Measurements from ENCODE around the gene CMBL. TPM values are rescaled to one million over a fixed set of nuclear protein-coding genes. Genes with fewer than 3 reads are reported as not detected.

The CMBL gene
- total and polyA plus RNA-seq, 3 donors from 2014 or later, result 4.3 to 16.1 (median 7.2) TPM

- intact Hi-C loops (cut with DNase I; ENCODE audit: low total_unique reads), result no loop called here
- 68 to 77% methylated on average over 4 of the region's 4 CpGs for WGBS, 2 donors
- H3K4me3 ChIP-seq, result no peak overlapping the region
These were observed 41.6 kb downstream of the CMBL start for GRCh38 chr5:10266137-10266536.

GRCh38 chr5:10265245-10266109, 42.2 kb downstream of the CMBL start:
- H3K27me3 ChIP-seq, result no peaks in the 10 kb centered on the region
- intact Hi-C loops (cut with DNase I; ENCODE audit: low total_unique reads), result no loop called here
- 57 to 63% methylated on average over 6 of the region's 6 CpGs for WGBS, 2 donors
- H3K36me3 ChIP-seq (ENCODE audit: low read depth, missing control alignments), result no peaks in the 10 kb centered on the region
- TF ChIP-seq CTCF (IDR thresholded peaks at IDR 0.05) (no peak), POLR2A (IDR thresholded peaks at IDR 0.05) (no peak)
- no peak overlapping the region for H3K4me3 ChIP-seq
- no peaks in the 10 kb centered on the region for H3K4me1 ChIP-seq
- DNase-seq, result peak; percentile 15
- H3K27ac ChIP-seq, result no peak overlapping the region
- no peaks in the 10 kb centered on the region for H3K9me3 ChIP-seq

More at GRCh38 chr5:10266137-10266536, 41.6 kb downstream of the CMBL start:
- H3K9me3 ChIP-seq, result no peaks in the 10 kb centered on the region
- H3K36me3 ChIP-seq (ENCODE audit: low read depth, missing control alignments), result no peaks in the 10 kb centered on the region
- no peaks in the 10 kb centered on the region for H3K4me1 ChIP-seq
- no peak overlapping the region for H3K27ac ChIP-seq
- H3K27me3 ChIP-seq, result no peaks in the 10 kb centered on the region
- TF ChIP-seq CTCF (IDR thresholded peaks at IDR 0.05) (no peak), POLR2A (IDR thresholded peaks at IDR 0.05) (no peak)
- no peak for DNase-seq

- intact Hi-C loops (cut with DNase I; ENCODE audit: low total_unique reads), result no loop called here
- WGBS, 2 donors, result 51 to 58% methylated on average over 3 of the region's 3 CpGs
- no peak for TF ChIP-seq CTCF (IDR thresholded peaks at IDR 0.05)
- no peak for TF ChIP-seq POLR2A (IDR thresholded peaks at IDR 0.05)
- Histone ChIP-seq H3K36me3 (ENCODE audit: low read depth, missing control alignments) (no peaks in the 10 kb centered on the region), H3K4me1 (no peaks in the 10 kb centered on the region), H3K27ac (no peak overlapping the region), H3K27me3 (no peaks in the 10 kb centered on the region), H3K9me3 (no peaks in the 10 kb centered on the region), H3K4me3 (no peak overlapping the region)
- no peak for DNase-seq
These were observed 43.1 kb downstream of the CMBL start for GRCh38 chr5:10264604-10265003.

GRCh38 chr5:10262995-10263394, 44.7 kb downstream of the CMBL start:
- Histone ChIP-seq H3K27ac (no peak overlapping the region), H3K4me3 (no peak overlapping the region), H3K9me3 (no peaks in the 10 kb centered on the region), H3K27me3 (no peaks in the 10 kb centered on the region), H3K4me1 (no peaks in the 10 kb centered on the region), H3K36me3 (ENCODE audit: low read depth, missing control alignments) (no peaks in the 10 kb centered on the region)
- WGBS, 2 donors, result 94 to 97% methylated on average over 11 of the region's 11 CpGs
- TF ChIP-seq POLR2A (IDR thresholded peaks at IDR 0.05) (no peak), CTCF (IDR thresholded peaks at IDR 0.05) (no peak)
- peak; percentile 9 for DNase-seq
- intact Hi-C loops (cut with DNase I; ENCODE audit: low total_unique reads), result no loop called here
